Activated B cell treated with CpG ODN at 0.5 μM for 24 hours (primary cell): Measurements from ENCODE around the gene PXDN. TPM values are rescaled to one million over a fixed set of nuclear protein-coding genes. Genes with fewer than 3 reads are reported as not detected.

Experiments used
- ATAC-seq: fragments of 200-7000 bp; cut with Tn5 transposase; one replicate; pipeline ENCODE4 v1.10.0; 2021; ENCODE audit warnings: low read depth, mild to moderate bottlenecking, moderate library complexity
- CTCF ChIA-PET: fragments of 350-600 bp; sonication (Branson Sonifier 250); formaldehyde crosslinking; loops from one replicate; lab custom pipeline; 2021; ENCODE audit warnings: antibody characterized with exemption; lab: Charles Lee
- POLR2A ChIA-PET: fragments of 350-600 bp; sonication (Branson Sonifier 250); formaldehyde crosslinking; loops from one replicate; lab custom pipeline; 2021; ENCODE audit warnings: antibody characterized with exemption; lab: Charles Lee
- DNase-seq: peaks from one replicate; pipeline ENCODE4 v3.0.0; 2022
- H3K27ac Mint-ChIP-seq: one replicate; pipeline ENCODE4 v1.8.0; 2020; ENCODE audit warnings: mixed read lengths
- H3K27me3 Mint-ChIP-seq: one replicate; pipeline ENCODE4 v1.8.0; 2021; ENCODE audit warnings: mixed read lengths
- H3K36me3 Mint-ChIP-seq: one replicate; pipeline ENCODE4 v1.8.0; 2021; ENCODE audit warnings: low read depth, mixed read lengths
- H3K4me1 Mint-ChIP-seq: one replicate; pipeline ENCODE4 v1.8.0; 2021; ENCODE audit warnings: mixed read lengths
- H3K4me3 Mint-ChIP-seq: one replicate; pipeline ENCODE4 v1.8.0; 2020; ENCODE audit warnings: mild to moderate bottlenecking, mixed read lengths
- H3K9me3 Mint-ChIP-seq: one replicate; pipeline ENCODE4 v1.8.0; 2020; ENCODE audit warnings: mixed read lengths
- intact Hi-C: fragments of 100-400 bp; cut with micrococcal nuclease; formaldehyde crosslinking; loops from one replicate; pipeline ENCODE4 v1.15.1; 2024
- total RNA-seq: library from RNA; stranded (reverse); gene quantifications from 2 replicates; pipeline ENCODE4 v1.2.3, GENCODE V29; 2022
- TF ChIP-seq, protein P1 (sequence below): fragments of 200-600 bp; IDR thresholded peaks from one replicate; pipeline ENCODE4 v1.8.0; 2022; ENCODE audit warnings: antibody characterized with exemption, mild to moderate bottlenecking

PXDN gene
- total RNA-seq, 1 donor from 2014 or later, result 1.1 TPM

DNA sequence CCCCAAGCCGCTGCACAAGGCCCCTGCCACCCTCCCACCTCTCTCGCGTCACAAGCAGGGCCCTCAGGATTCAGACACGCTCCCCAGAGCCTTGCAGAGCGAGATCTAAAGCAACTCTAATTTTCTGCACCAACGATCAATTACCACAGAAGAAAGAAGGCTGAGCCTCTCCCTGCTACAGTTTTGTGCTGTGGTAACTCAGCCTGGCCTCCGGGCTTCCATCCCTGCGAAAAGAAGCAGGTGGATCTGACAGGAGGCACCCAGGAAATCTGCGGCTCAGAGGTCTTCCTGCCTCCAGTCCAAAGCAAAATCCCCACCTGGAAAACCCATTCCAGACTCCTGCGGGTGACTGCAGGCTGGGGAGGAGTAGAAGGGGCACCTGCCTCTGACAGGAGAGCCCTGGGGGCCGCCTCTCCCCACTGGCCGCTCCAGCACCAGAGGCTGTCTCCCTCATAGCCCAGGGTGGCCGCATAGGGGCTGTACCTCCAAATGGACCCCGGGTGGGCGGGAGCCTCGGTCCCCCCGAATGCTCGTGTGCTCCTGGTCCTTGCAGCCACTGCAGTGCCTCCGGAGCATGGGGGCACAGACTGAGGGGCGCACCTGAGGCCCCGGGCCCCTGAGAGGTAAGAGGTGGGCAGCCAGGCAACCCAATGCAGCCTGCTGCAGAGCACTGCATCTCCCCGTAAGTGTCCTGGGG, 31.0 kb downstream of the PXDN start:
- no peaks in the 10 kb centered on the region for H3K4me1 Mint-ChIP-seq
- DNase-seq (no peak), ATAC-seq (no peak)
- H3K27ac Mint-ChIP-seq, result no peak overlapping the region
- H3K4me3 Mint-ChIP-seq, result no peak overlapping the region
- TF ChIP-seq, protein P1, sequence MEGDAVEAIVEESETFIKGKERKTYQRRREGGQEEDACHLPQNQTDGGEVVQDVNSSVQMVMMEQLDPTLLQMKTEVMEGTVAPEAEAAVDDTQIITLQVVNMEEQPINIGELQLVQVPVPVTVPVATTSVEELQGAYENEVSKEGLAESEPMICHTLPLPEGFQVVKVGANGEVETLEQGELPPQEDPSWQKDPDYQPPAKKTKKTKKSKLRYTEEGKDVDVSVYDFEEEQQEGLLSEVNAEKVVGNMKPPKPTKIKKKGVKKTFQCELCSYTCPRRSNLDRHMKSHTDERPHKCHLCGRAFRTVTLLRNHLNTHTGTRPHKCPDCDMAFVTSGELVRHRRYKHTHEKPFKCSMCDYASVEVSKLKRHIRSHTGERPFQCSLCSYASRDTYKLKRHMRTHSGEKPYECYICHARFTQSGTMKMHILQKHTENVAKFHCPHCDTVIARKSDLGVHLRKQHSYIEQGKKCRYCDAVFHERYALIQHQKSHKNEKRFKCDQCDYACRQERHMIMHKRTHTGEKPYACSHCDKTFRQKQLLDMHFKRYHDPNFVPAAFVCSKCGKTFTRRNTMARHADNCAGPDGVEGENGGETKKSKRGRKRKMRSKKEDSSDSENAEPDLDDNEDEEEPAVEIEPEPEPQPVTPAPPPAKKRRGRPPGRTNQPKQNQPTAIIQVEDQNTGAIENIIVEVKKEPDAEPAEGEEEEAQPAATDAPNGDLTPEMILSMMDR, result no peak
- ChIA-PET CTCF (no interaction called here), POLR2A (no interaction called here)
- H3K27me3 Mint-ChIP-seq, result peaks cover 15% of the 10 kb centered on the region
- H3K36me3 Mint-ChIP-seq, result no peaks in the 10 kb centered on the region
- H3K9me3 Mint-ChIP-seq, result no peaks in the 10 kb centered on the region
- intact Hi-C loops, result no loop called here

DNA sequence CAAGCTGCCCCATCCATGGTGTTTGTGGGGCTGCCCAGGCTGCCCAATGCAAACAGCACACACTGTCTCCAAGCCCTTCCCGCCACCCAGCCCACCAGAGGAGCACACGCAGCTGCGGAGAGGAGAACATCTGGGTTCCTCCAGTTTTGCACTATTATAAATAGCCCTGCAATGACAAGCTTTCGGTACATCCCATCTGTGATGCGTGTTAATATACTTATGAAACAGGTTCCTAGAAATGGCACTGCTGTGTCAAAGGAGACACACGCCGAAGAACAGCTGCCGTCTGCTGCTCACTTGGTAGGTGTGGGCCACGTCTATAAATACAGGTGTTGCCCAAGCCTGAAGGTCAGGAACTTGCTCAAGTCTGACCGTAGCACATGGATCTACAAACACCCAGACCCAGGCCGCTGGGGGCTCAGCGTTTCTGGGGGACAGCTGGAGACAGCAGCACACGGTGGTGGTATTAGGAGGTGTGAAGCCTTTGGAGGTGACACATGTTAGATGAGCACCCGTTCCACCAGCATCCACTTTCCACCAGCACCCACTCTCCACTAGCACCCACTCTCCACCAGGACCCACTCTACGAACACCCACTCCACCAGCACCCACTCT, 34.3 kb downstream of the PXDN start:
- POLR2A ChIA-PET, result no interaction called here
- CTCF ChIA-PET, result no interaction called here
- no peaks in the 10 kb centered on the region for H3K9me3 Mint-ChIP-seq

DNA sequence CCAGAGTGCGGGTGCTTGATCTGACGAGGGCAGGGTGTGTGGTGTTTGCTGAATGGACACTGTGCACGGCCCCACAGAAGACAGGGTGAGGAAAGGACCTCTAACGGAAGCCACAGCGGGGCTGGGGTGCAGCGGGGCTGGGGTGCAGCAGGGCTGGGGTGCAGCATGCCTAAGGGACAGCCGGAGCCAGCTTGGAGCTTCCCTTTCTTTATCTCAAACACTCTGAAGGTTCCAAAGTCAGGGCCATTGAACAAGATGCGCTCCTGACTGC, 35.0 kb downstream of the PXDN start:
- TF ChIP-seq, protein P1, result no peak
- DNase-seq, result no peak
- H3K27me3 Mint-ChIP-seq, result peaks cover 8% of the 10 kb centered on the region
- H3K4me1 Mint-ChIP-seq, result peaks cover 5% of the 10 kb centered on the region
- POLR2A ChIA-PET, result no interaction called here
- no peak for ATAC-seq
- H3K4me3 Mint-ChIP-seq, result no peak overlapping the region
- intact Hi-C loops, result no loop called here
- no peaks in the 10 kb centered on the region for H3K36me3 Mint-ChIP-seq
- CTCF ChIA-PET, result no interaction called here
- H3K27ac Mint-ChIP-seq, result no peak overlapping the region
- no peaks in the 10 kb centered on the region for H3K9me3 Mint-ChIP-seq

More for the DNA sequence above, 34.3 kb downstream of the PXDN start:
- Mint-ChIP-seq H3K4me3 (no peak overlapping the region), H3K4me1 (peaks cover 5% of the 10 kb centered on the region), H3K27me3 (peaks cover 12% of the 10 kb centered on the region), H3K36me3 (no peaks in the 10 kb centered on the region), H3K27ac (no peak overlapping the region)
- TF ChIP-seq, protein P1, result no peak
- intact Hi-C loops, result no loop called here
- DNase-seq (no peak), ATAC-seq (no peak)

DNA sequence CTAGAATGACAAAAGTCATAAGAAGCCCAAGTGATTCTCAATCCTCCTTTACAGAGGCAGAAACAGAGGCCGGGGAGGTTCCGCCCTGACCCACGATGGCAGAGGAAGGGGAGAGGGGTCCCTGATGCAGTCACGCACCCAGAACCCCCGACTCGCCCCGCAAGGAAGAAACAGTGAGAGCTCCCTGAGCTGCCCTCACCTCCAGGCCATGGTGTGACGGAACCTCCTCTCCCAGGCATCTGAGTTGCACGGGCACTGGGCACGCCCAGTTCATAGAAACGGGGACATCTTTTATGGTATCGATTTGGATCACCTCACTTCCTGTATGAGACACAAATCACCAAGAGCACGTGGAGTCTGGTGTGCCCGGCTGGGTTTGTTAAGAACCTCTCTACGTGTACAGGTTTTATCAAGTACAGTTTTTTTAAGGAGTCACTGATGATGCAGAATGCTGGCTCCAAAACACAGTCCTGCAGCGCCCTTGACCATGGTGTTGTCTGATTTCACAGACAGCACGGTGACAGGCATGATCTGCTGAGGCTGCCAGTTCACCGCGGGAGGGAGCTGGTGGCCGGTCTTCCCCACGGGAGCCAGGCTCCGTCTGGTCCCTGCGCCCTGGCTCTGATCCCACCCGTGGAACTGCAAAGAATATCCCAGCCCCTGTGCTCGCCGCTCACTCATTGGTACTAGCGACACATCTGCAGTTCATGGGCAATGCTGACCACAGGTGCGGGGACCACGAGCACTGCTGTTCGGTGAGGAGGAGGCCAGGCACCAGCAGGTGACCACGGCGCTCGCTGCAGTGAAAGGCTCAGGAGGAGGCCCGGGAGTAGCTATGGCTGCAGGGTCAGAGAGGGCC, 35.6 kb downstream of the PXDN start:
- TF ChIP-seq, protein P1, result no peak
- ATAC-seq (no peak), DNase-seq (no peak)
- no peaks in the 10 kb centered on the region for H3K36me3 Mint-ChIP-seq
- peaks cover 5% of the 10 kb centered on the region for H3K4me1 Mint-ChIP-seq
- intact Hi-C loops, result no loop called here
- H3K27me3 Mint-ChIP-seq, result peaks cover 4% of the 10 kb centered on the region
- H3K9me3 Mint-ChIP-seq, result no peaks in the 10 kb centered on the region
- no peak overlapping the region for H3K4me3 Mint-ChIP-seq
- no peak overlapping the region for H3K27ac Mint-ChIP-seq
- ChIA-PET POLR2A (no interaction called here), CTCF (no interaction called here)
